IPS-18a (cell line): ENCODE data around the gene PACSIN2.
A peak's percentile ranks its signal among the peaks of the same experiment; 100 is the strongest.

Experiments used
- H3K27ac ChIP-seq: one replicate; pipeline ENCODE4 v1.5.1; 2013; ENCODE audit warnings: low read length
- H3K27me3 ChIP-seq: one replicate; pipeline ENCODE4 v1.6.1; 2013; ENCODE audit warnings: mild to moderate bottlenecking, low read length; ENCODE audit not compliant: control insufficient read depth, insufficient read depth
- H3K36me3 ChIP-seq: one replicate; pipeline ENCODE4 v1.6.1; 2013; ENCODE audit warnings: low read depth, low read length; ENCODE audit not compliant: control insufficient read depth
- H3K4me1 ChIP-seq: one replicate; pipeline ENCODE4 v1.6.1; 2013; ENCODE audit warnings: low read depth, low read length; ENCODE audit not compliant: control insufficient read depth
- H3K4me3 ChIP-seq: one replicate; pipeline ENCODE4 v1.5.1; 2013; ENCODE audit warnings: low read length
- H3K9ac ChIP-seq: one replicate; pipeline ENCODE4 v1.6.1; 2013; ENCODE audit warnings: mild to moderate bottlenecking, low read length, moderate library complexity
- H3K9me3 ChIP-seq: one replicate; pipeline ENCODE4 v1.6.1; 2013; ENCODE audit warnings: low read depth, low read length; ENCODE audit not compliant: control insufficient read depth

The PACSIN2 gene

GRCh38 chr22:42869463-42869862 is 145.5 kb downstream of the PACSIN2 start:
- H3K9me3 ChIP-seq: no peaks in the 10 kb centered on the region
- H3K36me3 ChIP-seq: peaks cover 24% of the 10 kb centered on the region
- H3K4me3 ChIP-seq: no peak overlapping the region
- no peaks in the 10 kb centered on the region for H3K4me1 ChIP-seq
- no peak overlapping the region for H3K9ac ChIP-seq
- no peak overlapping the region for H3K27ac ChIP-seq
- H3K27me3 ChIP-seq: no peaks in the 10 kb centered on the region

- H3K36me3 ChIP-seq: peaks cover 22% of the 10 kb centered on the region
- H3K27me3 ChIP-seq: no peaks in the 10 kb centered on the region
- no peak overlapping the region for H3K4me3 ChIP-seq
- H3K27ac ChIP-seq: no peak overlapping the region
- no peaks in the 10 kb centered on the region for H3K9me3 ChIP-seq
- no peak overlapping the region for H3K9ac ChIP-seq
- H3K4me1 ChIP-seq: no peaks in the 10 kb centered on the region
Observed at GRCh38 chr22:42868751-42869251, 146.1 kb downstream of the PACSIN2 start.

GRCh38 chr22:42866100-42866499 is 148.8 kb downstream of the PACSIN2 start:
- H3K36me3 ChIP-seq: peaks cover 11% of the 10 kb centered on the region
- H3K9ac ChIP-seq: no peak overlapping the region
- H3K27ac ChIP-seq: no peak overlapping the region
- no peaks in the 10 kb centered on the region for H3K9me3 ChIP-seq
- no peaks in the 10 kb centered on the region for H3K27me3 ChIP-seq
- no peak overlapping the region for H3K4me3 ChIP-seq
- H3K4me1 ChIP-seq: no peaks in the 10 kb centered on the region

- no peak overlapping the region for H3K4me3 ChIP-seq
- H3K9ac ChIP-seq: no peak overlapping the region
- H3K36me3 ChIP-seq: peaks cover 5% of the 10 kb centered on the region
- no peaks in the 10 kb centered on the region for H3K4me1 ChIP-seq
- H3K9me3 ChIP-seq: no peaks in the 10 kb centered on the region
- H3K27ac ChIP-seq: no peak overlapping the region
- no peaks in the 10 kb centered on the region for H3K27me3 ChIP-seq
Observed at GRCh38 chr22:42865536-42865935, 149.4 kb downstream of the PACSIN2 start.

- H3K27ac ChIP-seq: no peak overlapping the region
- peaks cover 5% of the 10 kb centered on the region for H3K27me3 ChIP-seq
- H3K4me3 ChIP-seq: no peak overlapping the region
- no peaks in the 10 kb centered on the region for H3K36me3 ChIP-seq
- no peak overlapping the region for H3K9ac ChIP-seq
- H3K9me3 ChIP-seq: no peaks in the 10 kb centered on the region
- H3K4me1 ChIP-seq: no peaks in the 10 kb centered on the region
Observed at GRCh38 chr22:42863349-42863961, 151.5 kb downstream of the PACSIN2 start.

- Histone ChIP-seq H3K4me3 (no peak overlapping the region), H3K36me3 (no peaks in the 10 kb centered on the region), H3K4me1 (no peaks in the 10 kb centered on the region), H3K27ac (no peak overlapping the region), H3K9ac (no peak overlapping the region), H3K27me3 (peaks cover 16% of the 10 kb centered on the region), H3K9me3 (no peaks in the 10 kb centered on the region)
Observed at GRCh38 chr22:42862045-42862734, 152.8 kb downstream of the PACSIN2 start.

- H3K4me1 ChIP-seq: no peaks in the 10 kb centered on the region
- no peaks in the 10 kb centered on the region for H3K36me3 ChIP-seq
- H3K27me3 ChIP-seq: peaks cover 20% of the 10 kb centered on the region
- H3K4me3 ChIP-seq: no peak overlapping the region
- no peaks in the 10 kb centered on the region for H3K9me3 ChIP-seq
- no peak overlapping the region for H3K9ac ChIP-seq
- no peak overlapping the region for H3K27ac ChIP-seq
Observed at GRCh38 chr22:42860968-42861367, 154.0 kb downstream of the PACSIN2 start.

- no peaks in the 10 kb centered on the region for H3K36me3 ChIP-seq
- H3K27me3 ChIP-seq: peaks cover 37% of the 10 kb centered on the region
- no peak overlapping the region for H3K4me3 ChIP-seq
- no peak overlapping the region for H3K9ac ChIP-seq
- no peaks in the 10 kb centered on the region for H3K4me1 ChIP-seq
- H3K27ac ChIP-seq: no peak overlapping the region
- H3K9me3 ChIP-seq: no peaks in the 10 kb centered on the region
Observed at GRCh38 chr22:42857845-42858481, 157.0 kb downstream of the PACSIN2 start.

GRCh38 chr22:42856865-42857704 is 157.9 kb downstream of the PACSIN2 start, which contains the start of gene ARFGAP3:
ARFGAP3 (minus strand) TSS chr22:42857273; CDS start chr22:42857182, 91 bp downstream.
- H3K27ac ChIP-seq: no peak within 1 kb of the TSS

GRCh38 chr22:42856179-42856864 is 158.6 kb downstream of the PACSIN2 start:
- Histone ChIP-seq H3K27me3 (peaks cover 37% of the 10 kb centered on the region), H3K4me3 (peak overlapping the region; percentile 84), H3K9me3 (no peaks in the 10 kb centered on the region), H3K9ac (peak overlapping the region; percentile 48), H3K36me3 (no peaks in the 10 kb centered on the region), H3K27ac (no peak overlapping the region), H3K4me1 (no peaks in the 10 kb centered on the region)

More at GRCh38 chr22:42856865-42857704, 157.9 kb downstream of the PACSIN2 start, which contains the start of gene ARFGAP3:
- H3K9me3 ChIP-seq: no peaks in the 10 kb centered on the region
- peak within 1 kb of the TSS; percentile 48 for H3K9ac ChIP-seq
- H3K36me3 ChIP-seq: no peaks in the 10 kb centered on the region
- H3K27me3 ChIP-seq: peaks cover 37% of the 10 kb centered on the region
- no peaks in the 10 kb centered on the region for H3K4me1 ChIP-seq
- H3K4me3 ChIP-seq: peak within 1 kb of the TSS; percentile 84
